Adrenal gland (tissue), 5 donors: ENCODE measurements around the gene SHLD2.

Experiments
- POLR2A ChIP-seq, 2 donors: fragments of 450-650 bp; IDR thresholded peaks; one replicate each; pipeline ENCODE4 v1.6.1; 2017; ENCODE audit warnings: antibody characterized with exemption in 2 of 2, mild to moderate bottlenecking in 2 of 2, moderate library complexity in 1 of 2
- TF ChIP-seq, protein P1 (sequence below), 6 experiments: fragments of 450-650 bp in 4 of 6; fragments of 200-600 bp in 2 of 6; sonication (generic) in 1 of 6; IDR thresholded peaks; 1 replicate in 5 of 6; 2 replicates in 1 of 6; pipeline versions ENCODE4 v1.5.1 to v1.8.0; 2016 to 2021; ENCODE audit warnings: antibody characterized with exemption in 6 of 6, mild to moderate bottlenecking in 2 of 6, moderate library complexity in 1 of 6
- donor health status: DM: no; HTN: no; CAD: no.

- TF ChIP-seq, protein P1, sequence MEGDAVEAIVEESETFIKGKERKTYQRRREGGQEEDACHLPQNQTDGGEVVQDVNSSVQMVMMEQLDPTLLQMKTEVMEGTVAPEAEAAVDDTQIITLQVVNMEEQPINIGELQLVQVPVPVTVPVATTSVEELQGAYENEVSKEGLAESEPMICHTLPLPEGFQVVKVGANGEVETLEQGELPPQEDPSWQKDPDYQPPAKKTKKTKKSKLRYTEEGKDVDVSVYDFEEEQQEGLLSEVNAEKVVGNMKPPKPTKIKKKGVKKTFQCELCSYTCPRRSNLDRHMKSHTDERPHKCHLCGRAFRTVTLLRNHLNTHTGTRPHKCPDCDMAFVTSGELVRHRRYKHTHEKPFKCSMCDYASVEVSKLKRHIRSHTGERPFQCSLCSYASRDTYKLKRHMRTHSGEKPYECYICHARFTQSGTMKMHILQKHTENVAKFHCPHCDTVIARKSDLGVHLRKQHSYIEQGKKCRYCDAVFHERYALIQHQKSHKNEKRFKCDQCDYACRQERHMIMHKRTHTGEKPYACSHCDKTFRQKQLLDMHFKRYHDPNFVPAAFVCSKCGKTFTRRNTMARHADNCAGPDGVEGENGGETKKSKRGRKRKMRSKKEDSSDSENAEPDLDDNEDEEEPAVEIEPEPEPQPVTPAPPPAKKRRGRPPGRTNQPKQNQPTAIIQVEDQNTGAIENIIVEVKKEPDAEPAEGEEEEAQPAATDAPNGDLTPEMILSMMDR (IDR thresholded peaks at IDR 0.05) = no peak
- no peak for TF ChIP-seq POLR2A (IDR thresholded peaks at IDR 0.05)
Measured at GRCh38 chr10:87066178-87066577, 28.8 kb upstream of the SHLD2 start.
